CD4-positive, alpha-beta T cell treated with Interleukin-2 at 100 ng/mL for 4 hours (primary cell): ENCODE results near the gene YDJC.
"Not testable (repeated sequence)": the region's sequence is repeated elsewhere in the genome, so short reads cannot be mapped to it uniquely, and the experiment has no call there.

ENCODE experiments used
- DNase-seq: peaks from one replicate; pipeline ENCODE4 v3.0.0-alpha.2; 2020; ENCODE audit warnings: low spot score

Gene YDJC

GRCh38 chr22:21629255-21630149, at the start of gene YDJC:
TSS of gene YDJC (minus strand) at chr22:21630022. CDS start at chr22:21630014, 8 bp downstream.
- DNase-seq, result peak; percentile 95

GRCh38 chr22:21679383-21679782, 49.6 kb upstream of the YDJC start:
- no peak for DNase-seq

GRCh38 chr22:21678842-21679241, 49.0 kb upstream of the YDJC start:
- not testable (repeated sequence) for DNase-seq

- no peak for DNase-seq
Measured at GRCh38 chr22:21677606-21678443, 48.0 kb upstream of the YDJC start.

GRCh38 chr22:21674638-21675245, 44.9 kb upstream of the YDJC start:
- DNase-seq, result no peak

GRCh38 chr22:21673534-21674321, 43.9 kb upstream of the YDJC start:
- no peak for DNase-seq

GRCh38 chr22:21672107-21672629, 42.3 kb upstream of the YDJC start:
- DNase-seq, result no peak

GRCh38 chr22:21669026-21669425, 39.2 kb upstream of the YDJC start:
- DNase-seq, result no peak

- no peak for DNase-seq
Measured at GRCh38 chr22:21666786-21667185, 37.0 kb upstream of the YDJC start.

- no peak for DNase-seq
Measured at GRCh38 chr22:21665047-21665851, 35.4 kb upstream of the YDJC start.

- DNase-seq, result no peak
Measured at GRCh38 chr22:21663738-21664137, 33.9 kb upstream of the YDJC start.

- DNase-seq, result no peak
Measured at GRCh38 chr22:21661991-21662390, 32.2 kb upstream of the YDJC start.

- DNase-seq, result no peak
Measured at GRCh38 chr22:21660904-21661303, 31.1 kb upstream of the YDJC start.

GRCh38 chr22:21659864-21660525, 30.2 kb upstream of the YDJC start:
- no peak for DNase-seq

GRCh38 chr22:21657360-21658032, 27.7 kb upstream of the YDJC start:
- peak; percentile 73 for DNase-seq

- DNase-seq, result no peak
Measured at GRCh38 chr22:21657020-21657359, 27.2 kb upstream of the YDJC start.

- no peak for DNase-seq
Measured at GRCh38 chr22:21652547-21653545, 23.0 kb upstream of the YDJC start.

GRCh38 chr22:21652010-21652546, 22.3 kb upstream of the YDJC start:
- DNase-seq, result peak; percentile 85
